GM18519 (cell line): ENCODE data around the gene DOCK8.

Experiments
- ATAC-seq: cut with Tn5 transposase; IDR thresholded peaks from one replicate; pipeline ENCODE4 v1.9.1; 2021; ENCODE audit warnings: mild to moderate bottlenecking, moderate library complexity; ENCODE audit not compliant: unreplicated experiment, low FRiP score

The DOCK8 gene

GRCh38 chr9:354453-354852 is 139.8 kb downstream of the DOCK8 start:
- ATAC-seq = no peak

DNA sequence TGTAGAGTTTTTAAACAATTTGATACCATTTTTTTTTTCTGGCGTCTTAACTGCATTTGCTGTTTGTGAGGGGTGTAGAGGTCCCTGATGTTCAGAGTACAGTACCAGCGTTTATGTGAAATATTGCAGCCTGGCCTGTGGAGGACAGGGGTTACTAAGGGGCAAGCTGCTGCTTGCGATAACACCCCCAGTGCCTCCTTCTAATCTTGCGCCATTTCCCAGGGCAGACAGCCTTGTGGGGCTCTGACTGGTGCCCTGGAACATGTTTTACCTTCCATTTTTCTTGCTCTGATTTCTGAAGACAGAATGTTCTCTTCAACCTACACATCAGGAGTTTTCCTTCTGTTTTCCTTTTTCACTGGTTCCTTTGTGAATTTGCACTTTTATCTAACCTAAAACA is 142.9 kb downstream of the DOCK8 start:
- ATAC-seq = no peak

DNA sequence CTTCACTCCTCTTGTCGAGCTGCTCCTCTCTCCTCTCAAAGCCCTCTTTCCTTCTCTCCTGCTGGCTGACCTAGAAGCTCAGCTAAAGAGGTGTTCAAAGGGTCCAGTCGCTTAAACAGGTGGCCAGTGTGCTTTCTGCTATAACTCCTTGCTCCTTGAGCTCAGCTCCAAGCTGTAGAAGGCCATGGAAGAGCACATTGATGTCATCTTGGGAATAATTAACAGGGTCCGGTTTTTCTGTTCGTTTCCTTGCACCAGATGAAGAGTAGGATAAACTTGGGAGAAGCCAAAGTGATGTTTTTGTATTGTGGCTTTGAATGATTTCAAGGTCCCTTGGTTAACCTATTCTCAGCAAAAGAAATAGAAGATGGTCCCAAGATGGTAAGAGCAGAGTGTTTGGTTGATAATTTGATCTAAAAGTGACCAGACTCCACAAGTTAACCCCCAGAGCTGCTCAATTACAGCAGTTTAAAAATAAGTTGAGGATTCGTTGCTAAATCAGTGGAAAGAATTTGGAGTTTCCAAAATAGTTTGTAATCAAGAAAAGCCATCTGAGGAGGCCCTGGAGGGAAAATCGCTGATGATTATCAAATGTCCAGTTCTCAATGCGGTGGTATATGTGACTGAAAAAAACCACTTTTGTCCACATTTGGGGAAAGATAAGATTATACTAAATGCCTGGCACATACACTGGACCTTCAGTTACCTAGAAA is 148.1 kb downstream of the DOCK8 start:
- ATAC-seq = no peak

DNA sequence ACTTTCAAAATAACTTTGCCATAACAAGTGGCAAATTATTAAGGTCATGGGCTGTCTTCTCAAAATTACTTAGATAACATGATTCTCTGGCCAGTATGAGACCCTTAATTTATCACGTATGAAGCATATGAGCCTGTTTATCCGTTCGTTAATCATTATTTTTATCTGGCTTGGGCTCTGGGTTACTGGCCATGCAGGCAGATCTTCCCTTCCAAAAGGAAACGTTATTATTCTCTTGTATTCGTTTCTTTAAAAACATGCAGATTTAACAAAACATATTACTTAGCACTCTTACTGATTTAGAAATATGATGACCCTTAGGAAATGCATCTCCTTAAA is 148.6 kb downstream of the DOCK8 start:
- no peak for ATAC-seq

DNA sequence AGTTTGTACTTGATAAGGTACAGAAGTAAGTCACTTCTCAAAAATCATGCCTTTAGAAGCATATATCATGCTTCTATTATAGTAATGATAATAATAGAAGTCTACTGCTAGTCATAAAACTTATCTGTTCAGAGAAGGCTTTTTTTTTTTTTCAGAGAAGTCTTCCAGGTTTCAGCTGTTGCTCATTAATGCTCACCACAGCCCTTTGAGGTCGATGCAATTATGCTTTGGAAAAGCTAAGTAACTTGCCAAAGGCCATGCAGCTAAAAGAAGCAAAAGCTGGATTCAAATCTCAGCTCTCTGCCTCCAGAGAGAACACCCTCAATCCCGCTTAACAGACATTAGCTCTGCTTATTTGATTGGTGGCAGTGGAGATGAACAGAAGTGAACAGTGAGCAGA is 150.8 kb downstream of the DOCK8 start:
- no peak for ATAC-seq

- ATAC-seq = no peak
Measured at GRCh38 chr9:366620-367019, 152.0 kb downstream of the DOCK8 start.

DNA sequence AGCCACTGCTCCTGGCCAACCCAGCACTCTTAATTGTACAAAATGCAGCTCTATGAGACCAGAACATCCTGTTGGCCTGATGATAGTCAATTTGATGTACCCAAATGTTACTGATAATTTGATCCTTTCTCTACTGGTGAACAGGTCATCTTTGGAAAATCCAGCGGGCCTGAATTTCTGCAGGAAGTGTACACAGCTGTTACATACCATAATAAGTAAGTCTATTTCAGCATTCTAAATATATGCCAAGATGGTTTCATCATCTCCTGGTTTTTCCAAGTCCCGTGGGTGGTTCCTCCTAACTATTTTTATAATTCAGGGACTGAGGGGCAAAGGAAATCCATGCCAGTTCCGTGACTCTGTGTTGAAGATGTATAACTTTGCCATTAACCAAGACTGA is 155.4 kb downstream of the DOCK8 start:
- no peak for ATAC-seq

DNA sequence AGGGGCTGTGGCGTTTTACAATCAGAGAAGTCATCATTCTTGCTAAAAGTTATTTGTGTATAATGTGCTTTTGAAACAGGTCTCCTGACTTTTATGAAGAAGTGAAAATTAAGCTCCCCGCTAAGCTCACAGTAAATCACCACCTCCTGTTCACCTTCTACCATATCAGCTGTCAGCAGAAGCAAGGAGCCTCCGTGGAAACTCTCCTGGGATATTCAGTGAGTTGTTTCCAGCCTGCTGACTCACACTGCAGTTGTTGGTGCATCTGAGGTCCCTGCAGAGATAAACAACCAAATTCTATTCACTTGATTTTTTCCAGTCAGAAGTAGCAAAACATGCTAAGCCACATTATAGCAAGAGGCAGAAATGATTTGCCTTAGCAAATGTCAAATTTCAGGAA is 156.7 kb downstream of the DOCK8 start:
- ATAC-seq = no peak

DNA sequence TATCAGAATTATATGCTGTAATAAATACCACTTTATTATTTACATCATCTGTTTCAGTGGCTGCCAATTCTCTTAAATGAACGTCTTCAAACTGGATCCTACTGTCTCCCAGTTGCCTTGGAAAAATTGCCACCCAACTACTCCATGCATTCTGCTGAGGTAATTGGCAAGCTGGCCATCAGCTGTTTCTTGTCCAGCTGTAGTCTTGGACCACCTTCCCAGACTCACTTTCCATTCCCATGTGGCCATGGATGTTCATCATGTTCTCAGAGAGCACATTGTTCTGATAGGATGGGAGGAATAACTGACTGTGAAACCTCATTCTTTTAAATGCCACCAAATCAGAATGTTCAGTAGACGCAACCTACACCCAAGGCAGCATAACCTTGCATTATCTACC is 157.5 kb downstream of the DOCK8 start:
- no peak for ATAC-seq

GRCh38 chr9:373759-374206 is 159.1 kb downstream of the DOCK8 start:
- no peak for ATAC-seq

GRCh38 chr9:374736-375135 is 160.1 kb downstream of the DOCK8 start:
- ATAC-seq = no peak

DNA sequence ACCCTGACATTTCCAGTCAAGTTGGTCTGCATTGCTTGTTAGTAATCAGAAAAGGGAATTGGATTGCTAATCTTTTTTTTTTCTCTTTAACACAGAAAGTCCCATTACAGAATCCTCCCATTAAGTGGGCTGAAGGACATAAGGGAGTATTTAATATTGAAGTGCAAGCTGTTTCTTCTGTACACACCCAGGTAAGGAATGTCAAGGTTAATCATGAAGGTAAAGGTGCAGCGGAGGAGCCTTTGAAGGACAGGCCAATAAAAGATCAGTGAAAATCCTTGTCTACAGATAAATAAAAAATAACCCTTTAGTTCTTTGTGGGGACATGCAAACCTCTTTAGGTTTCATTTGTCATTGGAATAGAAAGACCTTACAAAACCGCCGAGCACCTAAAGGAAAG is 161.4 kb downstream of the DOCK8 start:
- no peak for ATAC-seq

- ATAC-seq = no peak
Measured at GRCh38 chr9:378263-378662, 163.6 kb downstream of the DOCK8 start.

DNA sequence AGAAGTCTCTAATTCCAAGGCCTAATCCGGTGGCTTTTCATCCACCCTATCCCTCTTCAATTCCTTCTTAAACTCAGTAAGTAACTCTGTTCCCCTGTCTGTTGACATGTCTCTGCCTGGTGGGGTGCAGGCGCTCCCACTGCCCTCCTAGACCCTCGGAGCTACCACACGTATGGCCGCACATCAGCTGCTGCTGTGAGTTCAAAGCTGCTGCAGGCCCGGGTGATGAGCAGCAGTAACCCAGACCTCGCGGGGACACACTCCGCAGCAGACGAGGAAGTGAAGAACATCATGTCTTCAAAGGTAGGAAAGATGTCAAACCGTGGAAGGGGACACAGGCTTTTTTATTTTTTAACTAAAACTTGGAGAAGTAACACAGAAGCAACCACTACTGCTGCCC is 167.7 kb downstream of the DOCK8 start:
- ATAC-seq = no peak

- no peak for ATAC-seq
Measured at GRCh38 chr9:385818-386398, 171.2 kb downstream of the DOCK8 start.

- ATAC-seq = no peak
Measured at GRCh38 chr9:389159-389558, 174.5 kb downstream of the DOCK8 start.

- ATAC-seq = no peak
Measured at GRCh38 chr9:389758-390157, 175.1 kb downstream of the DOCK8 start.

- ATAC-seq = no peak
Measured at GRCh38 chr9:392077-392804, 177.6 kb downstream of the DOCK8 start.

- ATAC-seq = no peak
Measured at GRCh38 chr9:394347-395052, 179.8 kb downstream of the DOCK8 start.

GRCh38 chr9:396396-396795 is 181.7 kb downstream of the DOCK8 start:
- no peak for ATAC-seq

DNA sequence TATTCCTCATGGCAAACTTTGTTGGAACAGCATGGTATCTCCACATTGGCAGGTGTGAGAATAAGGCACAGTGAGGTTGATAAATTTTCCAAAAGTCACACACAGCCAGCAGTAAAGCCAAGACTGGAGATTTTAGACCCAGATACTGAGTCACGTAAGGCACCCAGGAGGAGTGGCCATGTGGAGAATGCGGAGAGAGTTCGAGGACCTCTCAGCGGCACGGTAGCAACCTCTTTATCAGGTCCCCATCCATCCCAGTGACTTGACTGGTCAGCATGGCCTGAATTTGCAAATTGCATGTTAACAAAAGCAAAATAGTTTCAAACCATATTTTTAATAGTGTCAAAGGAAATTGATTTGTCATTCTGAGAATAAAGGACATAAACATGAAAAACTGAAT is 183.4 kb downstream of the DOCK8 start:
- no peak for ATAC-seq
